ENCODE data around the gene UVSSA.

The UVSSA gene

DNA sequence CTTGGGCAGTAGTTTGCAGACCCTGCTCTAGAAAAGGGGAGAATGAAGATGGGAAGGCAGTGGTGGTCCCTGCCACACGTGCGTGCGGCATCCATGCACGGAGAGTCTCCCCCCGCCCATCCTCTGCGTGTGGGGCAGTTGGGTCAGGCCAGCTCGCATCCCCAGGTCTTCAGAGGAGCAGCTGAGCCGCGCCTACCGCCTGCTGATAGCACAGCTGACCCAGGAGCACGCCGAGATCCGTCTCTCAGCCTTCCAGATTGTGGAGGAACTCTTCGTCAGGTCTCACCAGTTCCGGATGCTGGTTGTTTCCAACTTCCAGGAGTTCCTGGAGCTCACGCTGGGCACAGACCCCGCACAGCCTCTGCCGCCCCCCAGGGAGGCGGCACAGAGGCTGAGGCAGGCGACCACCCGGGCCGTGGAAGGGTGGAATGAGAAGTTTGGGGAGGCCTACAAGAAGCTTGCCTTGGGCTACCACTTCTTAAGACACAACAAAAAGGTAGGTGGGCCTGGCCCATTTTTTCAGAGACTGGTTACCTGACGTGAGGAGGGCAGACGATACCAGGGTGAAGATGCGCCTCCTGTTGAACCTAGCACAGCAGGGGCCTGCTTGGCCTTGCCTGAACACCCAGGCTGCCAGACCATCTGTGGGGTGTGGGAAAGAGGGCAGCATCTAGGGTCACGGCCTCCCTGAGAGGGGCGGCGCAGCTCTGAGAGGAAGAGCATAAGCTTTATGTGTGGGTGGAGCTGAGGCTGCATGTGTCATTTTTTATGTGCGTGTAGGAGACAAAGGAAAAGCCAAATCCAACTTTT is 2.6 kb downstream of the UVSSA start:
- DNase-seq (ENCODE audit: low read depth): no peak

DNA sequence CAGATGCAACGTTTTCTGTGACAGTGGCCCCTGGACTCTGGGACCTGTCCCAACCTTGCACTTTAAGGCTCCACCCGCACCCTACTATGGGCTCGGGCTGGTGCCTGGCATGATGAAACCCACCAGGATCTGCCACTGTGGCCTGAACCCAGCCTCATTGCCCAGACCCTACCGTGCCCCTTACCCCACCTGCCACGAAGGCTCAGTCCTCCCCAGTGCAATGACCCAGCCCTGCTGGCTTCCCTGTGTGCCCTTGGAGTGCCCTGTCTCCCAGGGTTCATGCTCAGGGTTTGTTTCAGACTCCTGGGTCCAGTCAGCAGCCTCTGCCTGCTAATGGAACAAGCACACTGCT is 3.1 kb downstream of the UVSSA start:
- DNase-seq (ENCODE audit: low read depth): no peak

DNA sequence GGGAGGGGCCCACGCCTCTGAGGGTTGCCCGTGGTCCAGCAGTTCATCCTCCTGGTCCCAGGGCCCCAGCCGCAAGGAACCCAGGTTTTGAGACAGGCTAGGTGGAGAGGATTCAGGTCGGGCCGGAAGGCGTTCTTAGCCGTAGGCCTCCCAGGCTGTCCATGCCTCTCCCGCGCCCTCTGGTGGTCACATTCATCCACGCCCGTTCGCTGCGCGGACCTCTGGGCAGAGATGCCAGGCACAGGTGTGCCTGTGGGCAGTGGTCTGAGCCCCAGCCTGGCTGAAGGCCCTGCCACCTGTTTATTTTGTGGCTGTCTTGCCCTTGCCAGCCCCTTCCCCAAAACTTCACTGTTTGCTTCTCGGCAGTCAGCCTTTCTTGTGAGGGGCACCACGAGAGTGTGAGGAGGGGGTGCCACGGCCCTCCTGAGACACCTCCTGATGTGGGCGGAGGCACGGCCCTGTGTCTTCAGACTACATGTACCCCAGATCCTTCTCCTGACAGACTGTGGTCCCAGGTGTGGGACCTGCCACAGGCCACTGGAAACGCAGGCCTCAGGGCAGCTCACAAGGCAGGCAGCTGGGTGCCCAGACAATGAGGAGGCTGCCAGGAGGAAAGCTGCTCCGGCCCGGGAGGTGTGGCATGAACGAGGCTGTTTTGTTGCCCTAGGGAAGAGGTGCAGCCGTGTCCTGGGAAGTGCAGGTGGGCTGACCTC is 5.0 kb downstream of the UVSSA start:
- DNase-seq (ENCODE audit: low read depth): peak; percentile 87

DNA sequence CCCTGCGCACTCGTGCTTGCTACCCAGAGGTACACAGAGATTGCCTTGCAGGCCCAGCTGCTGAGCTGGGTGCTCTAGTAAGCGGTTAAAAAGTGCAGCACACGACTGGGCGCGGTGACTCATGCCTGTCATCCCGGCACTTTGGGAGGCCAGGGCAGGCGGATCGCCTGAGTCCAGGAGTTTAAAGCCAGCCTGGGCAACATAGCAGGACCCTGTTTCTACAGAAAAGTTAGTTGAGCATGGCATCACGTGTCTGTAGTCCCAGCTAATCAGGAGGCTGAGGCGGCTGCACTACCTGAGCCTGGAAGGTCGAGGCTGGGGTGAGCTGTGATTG is 5.5 kb downstream of the UVSSA start:
- DNase-seq (ENCODE audit: low read depth): no peak

DNA sequence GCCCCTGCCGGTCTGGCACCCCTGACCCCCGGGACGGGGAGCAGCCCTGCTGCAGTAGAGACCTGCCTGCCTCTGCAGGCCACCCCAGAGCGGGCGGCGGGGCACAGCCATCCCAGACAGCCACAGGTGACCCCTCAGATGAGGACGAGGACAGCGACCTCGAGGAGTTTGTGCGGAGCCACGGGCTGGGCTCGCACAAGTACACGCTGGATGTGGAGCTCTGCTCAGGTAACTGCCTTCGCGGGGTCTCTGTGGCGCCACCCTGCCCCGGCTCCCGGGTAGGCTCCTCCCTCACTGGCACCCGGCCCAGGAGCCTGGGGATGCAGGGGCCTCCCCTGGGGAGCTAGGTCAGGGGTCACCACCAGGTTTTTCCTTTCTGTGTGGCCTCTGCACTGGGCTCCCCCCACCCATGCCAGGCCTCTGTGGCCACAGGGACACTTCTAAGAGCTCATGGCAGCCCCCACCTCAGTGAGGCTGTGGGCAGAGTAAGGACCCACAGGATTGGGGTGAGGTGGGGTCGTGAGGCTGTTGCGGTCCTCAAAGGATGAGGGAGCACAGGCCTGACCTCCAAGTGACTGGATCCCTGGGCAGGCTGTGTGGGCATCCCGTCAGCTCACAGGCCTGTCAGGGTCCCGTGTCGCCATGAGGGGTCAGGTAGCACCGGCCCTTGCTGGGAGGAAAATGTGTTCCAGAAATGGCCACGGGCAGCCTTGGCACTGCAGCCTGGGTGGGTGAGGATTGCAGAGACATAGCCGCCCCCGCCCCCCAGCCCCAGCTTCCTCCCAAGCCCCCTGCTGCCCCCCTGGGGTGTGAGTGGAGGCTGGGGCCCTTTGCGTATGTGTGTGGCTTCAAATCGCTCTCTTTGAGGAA is 6.4 kb downstream of the UVSSA start:
- no peak for DNase-seq (ENCODE audit: low read depth)

DNA sequence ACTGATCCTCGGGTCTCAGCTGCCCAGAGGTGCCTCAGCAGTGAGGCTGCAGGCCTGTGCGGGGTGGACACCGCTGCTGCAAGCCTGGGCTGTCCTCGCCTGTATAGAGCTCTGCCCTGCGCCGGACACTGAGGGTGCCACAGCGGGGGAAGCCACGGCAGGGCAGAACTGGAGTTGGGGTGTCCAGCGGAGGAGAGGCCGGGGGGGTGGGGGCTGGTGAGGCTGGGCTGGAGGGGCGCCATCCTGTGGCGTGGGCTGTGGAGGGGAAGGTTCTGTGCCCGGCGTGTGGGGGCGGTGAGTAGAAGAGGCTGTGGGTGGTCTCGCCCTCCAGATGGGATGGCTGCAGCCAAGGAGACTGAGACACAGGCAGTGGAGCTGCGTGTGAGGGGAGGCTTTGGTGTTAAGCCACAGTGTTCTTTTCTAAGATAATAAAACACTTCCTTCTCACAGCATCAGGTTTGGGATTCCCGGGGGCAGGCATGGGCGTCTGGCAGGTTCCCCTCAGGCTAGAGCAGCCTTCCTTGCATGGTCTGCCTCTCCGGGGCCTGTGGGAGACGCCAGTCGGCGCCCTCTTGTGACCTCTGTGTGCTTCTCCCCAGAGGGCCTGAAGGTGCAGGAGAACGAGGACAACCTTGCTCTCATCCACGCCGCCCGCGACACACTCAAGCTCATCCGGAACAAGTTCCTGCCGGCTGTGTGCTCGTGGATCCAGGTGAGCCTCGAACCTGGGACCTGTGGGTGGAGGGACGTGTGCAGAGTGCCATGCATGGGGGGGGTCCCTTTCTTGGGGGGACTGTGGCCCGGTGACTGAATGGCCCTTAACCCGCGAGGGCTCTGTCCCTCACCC is 7.4 kb downstream of the UVSSA start:
- DNase-seq (ENCODE audit: low read depth): no peak

DNA sequence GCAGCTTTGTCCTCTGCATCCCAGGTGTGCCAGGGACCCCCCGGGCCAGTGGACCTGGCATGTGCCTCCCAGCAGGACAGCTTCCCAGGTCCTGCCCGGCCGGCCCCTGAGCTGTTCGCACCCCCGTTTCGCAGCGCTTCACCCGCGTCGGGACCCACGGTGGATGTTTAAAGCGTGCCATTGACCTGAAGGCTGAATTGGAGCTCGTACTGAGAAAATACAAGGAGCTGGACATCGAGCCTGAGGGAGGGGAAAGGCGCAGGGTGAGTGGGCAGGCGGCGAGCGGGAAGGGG is 7.9 kb downstream of the UVSSA start:
- DNase-seq (ENCODE audit: low read depth): no peak

DNA sequence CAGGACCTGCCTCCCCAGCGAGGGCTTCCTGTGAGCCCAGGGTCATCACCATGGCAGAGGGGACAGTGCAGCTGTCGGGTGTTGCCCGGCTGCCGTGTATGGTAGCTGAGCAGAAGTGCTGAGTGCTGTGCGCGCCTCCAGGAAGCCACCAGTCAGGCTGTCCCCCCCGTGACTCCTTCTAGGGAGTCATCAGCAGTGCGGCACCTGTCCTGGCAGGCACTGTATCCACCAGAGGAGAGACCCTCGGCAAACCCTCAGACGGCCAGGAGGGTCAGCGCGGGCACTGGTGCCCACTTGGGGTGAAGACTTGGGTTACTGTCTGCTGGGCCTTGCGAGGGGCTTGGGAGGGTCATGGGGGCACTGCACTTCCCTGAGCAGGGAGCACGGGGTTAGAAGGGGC is 8.4 kb downstream of the UVSSA start:
- DNase-seq (ENCODE audit: low read depth): no peak

DNA sequence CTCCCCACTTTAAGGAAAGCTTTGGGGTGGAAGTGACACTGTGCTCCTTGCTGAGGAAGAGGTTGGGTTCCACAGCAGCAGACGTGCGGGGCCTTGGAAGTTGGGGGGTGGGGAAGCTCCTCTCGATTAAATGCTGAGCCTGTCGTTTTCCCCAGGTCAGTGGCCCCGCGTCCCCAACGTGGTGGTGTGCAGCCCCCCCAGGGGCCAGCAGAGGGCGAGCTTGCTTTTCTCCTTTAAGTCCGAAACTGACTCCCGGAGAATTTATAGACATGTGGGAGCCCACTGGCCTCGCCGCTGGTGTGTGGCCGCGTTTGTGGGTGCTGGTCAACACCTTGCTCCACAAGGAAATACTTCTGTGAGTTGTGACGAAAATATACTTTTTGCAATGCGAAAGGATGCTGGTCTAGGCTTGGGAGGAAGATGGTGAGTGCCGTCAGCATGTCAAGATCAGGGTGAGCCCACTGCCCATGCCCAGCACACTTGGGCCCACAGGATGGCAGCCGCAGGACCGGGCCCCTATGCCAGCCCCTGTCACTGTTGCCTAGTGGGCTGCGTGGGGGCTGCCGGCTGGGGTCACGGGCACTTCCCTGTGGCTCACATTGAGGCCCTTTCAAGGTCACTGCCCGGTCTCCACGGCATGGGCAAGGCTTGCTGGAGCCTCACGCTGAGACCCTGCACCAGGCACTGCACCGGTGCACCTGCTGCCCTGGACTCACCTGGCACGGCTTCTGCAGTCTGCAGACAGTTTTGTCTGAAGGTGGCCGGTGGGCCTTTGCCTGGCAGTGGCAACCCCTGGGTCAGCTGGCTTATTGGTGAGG is 9.4 kb downstream of the UVSSA start:
- DNase-seq (ENCODE audit: low read depth): no peak

DNA sequence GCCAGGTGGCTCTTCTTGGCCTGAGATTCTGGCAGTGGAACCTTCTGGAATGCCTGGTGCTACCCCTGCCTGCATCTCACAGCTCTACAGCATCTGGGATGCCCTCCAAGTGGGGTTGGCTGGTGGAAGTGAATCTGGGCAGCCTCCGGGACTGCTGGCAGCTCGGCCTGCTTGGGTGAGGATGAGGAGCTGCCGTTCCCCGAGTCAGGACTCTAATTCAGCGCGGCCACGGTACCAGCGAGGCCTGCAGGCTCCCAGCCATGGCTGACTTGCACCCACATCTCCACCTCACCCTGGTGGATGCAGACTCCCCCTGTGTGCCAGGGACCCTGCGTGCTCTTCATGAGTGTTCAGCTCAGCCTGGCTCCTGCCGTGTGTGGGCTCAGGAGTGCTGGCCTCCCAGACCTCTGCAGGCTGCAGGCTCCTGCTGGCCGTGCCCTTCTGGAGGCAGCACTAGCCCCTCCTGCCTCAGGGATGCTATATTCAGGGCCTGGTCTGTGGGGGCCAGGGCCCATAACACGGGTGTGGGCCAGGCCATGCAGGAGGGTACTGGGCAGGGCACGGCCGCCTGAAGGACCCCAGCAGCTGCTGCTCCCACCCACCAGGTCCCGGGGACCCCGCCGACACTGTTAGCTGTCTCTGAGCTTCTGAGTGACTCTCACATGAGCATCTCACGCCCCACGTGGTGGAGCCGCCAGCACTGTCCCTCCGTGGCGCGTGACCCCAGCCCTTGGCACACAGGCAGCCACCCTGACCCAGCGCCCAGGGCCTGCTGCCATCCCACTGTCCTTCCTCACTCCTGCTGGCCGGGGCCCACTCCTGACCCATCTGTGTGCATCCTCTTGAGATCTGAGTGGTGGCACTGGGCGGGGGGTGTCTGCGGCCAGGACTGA is 10.6 kb downstream of the UVSSA start:
- no peak for DNase-seq (ENCODE audit: low read depth)

DNA sequence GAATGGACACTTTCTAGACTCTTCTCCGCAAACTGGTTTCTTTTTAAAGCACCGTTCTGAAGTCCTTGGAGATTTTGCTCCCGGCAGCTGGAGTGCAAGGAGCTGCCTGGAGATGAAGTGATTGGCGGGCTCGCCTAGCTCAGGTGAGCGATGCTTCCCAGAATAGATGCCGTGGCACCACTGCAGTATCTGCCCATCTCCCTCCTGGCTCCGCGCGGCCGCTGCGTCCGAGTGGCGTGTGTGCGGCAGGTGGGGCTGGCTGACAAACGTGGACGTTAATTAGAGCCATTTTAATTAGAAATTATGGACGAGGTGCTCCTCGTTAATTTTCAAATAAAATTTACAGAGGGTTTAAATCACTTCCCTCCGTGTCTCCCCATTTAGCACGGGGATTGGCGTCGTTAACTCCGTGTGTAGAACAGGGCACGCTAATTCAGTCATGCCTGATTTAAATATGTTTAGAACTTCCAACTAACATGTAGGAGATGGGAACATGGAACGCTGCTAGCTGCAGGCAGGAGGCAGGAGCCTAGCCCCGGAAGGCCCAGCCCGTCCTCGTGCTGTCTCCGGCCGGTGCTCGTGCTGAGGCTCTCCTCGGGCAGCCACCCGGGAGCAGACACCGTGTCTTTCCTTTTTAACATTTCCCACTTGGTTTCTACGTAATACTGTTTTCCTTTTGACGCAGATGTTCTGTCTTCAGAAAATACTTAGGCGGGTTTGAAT is 11.6 kb downstream of the UVSSA start:
- DNase-seq (ENCODE audit: low read depth): no peak

DNA sequence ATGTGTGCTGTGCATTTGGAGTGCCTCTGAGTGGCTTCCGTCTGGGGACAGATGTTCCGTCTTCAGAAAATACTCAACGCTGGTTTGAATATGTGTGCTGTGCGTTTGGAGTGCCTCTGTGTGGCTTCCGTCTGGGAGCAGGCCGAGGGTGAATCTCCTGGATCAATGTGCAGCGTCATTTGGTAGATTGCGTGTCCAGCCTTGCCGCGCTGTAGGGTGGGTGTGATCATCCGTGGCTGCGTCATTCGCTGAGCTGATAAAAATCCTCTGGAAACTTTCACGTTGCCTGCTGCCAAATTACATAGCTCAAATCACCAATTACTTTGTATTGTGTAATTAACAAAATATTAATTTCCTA is 12.1 kb downstream of the UVSSA start:
- DNase-seq (ENCODE audit: low read depth): no peak

DNA sequence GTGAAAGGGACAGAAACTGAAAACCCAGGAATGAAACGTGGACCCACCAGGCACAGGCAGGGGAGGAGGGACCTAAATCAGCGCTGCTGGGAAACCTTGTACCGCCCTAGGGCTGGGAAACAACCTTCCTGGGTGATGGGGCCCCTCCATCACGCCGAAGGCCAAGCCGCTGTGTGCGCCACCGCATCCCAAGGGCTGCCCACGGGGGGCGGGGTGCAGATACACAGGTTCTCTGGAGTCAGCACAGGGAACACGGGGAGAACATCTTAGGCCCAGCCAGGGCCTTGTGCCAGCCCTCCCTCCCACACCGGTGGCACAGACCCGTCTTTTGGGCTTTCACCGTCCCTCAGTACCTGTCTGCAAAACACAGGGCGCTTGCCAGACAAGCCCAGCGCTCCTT is 13.0 kb downstream of the UVSSA start:
- no peak for DNase-seq (ENCODE audit: low read depth)

DNA sequence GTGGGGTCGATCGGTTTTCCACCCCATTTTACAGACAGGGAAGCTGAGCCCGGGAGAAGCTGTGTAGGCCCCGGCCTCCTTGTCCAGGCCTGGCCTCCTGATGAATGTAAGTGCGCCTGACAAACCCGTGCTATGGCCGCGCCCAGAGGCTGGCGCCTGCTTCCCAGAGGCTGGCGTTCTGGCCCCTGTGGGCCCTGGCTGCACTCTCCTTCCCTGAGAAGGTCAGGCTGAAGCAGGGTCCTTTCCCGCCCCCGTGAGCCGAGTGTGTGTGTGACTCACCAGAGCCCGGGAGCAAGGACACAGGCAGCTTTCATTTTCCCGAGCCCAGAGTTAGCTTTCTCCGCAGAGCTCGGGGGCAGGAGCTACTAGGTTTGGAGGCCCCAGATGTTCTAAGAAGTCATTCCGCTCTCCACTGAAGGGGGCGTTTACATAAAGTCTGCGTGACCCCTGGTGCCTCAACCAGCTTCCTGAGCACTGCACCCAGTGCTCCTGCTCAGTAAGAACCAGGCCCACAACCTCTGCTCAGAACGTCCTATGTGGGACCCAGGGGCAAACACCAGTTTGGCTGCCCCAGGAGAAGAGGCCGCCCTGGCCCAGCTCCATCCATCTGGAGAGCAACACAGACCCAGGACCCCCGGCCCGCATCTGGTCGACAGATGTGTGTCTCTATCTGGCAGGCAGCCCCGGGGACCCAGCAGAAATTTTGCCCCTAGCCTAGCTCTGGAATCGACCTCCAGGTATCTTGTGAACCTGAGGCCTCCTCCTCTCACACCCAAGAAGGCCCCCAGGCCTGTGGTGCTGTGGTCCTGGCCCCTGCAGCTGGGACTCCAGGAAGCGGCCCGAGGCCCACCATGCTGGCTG is 13.6 kb downstream of the UVSSA start:
- no peak for DNase-seq (ENCODE audit: low read depth)

DNA sequence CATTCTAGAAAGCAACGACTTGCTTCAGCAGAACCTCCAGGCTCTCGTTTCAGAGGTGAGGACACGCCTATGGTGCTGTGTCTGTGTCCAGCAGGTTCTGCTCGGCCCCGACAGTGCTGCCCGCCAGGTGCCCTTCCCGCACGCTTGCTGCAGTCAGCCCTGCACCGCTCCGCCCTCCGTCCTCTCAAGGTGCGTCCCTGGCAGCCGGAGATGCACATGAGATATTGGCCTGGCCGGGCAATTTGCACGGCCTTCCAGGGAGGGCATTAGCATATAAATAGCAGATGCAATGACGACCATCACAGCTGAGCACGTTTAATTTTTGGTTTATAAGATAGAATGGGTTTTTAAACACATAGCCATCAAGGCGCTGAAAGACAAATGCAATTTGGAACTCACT is 14.4 kb downstream of the UVSSA start:
- DNase-seq (ENCODE audit: low read depth): no peak

DNA sequence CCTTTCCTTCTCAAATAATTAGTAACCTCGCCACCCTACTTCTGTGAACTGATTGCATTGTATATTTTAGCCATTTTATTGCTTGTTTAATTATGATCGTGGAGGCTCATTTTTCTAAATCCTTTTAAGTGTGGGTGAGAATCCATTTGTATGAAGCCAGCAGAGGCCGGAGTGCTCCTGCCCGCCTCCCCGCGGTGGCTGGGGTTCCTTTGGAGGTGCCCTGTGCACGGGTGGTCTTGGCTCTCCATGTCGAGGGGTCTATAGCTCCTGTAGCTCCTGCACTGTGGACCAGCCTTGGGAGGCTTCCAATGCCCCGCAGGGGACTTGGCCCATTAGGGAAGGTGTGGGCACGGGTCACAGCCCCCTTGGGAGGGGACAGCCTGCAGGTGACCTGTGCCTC is 15.0 kb downstream of the UVSSA start:
- no peak for DNase-seq (ENCODE audit: low read depth)

DNA sequence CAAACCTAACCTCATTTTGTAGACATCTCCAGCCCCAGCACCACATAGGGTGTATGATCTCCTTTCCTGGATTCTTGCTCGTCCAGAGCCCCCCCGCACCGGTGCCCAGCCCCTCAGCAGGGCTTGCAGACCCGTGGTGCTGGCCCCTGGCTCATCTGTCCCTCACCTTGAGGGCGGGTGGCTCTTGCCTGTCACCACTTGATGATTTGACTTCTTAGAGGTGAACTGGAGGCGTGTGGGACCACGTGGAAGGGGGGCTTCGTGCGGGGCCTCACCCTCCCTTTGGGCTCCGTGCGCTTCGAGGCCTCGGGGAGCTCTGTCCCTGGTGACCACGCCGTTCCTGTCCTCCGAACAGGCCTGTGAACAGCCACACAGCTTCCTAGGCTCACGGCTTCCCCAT is 15.5 kb downstream of the UVSSA start:
- no peak for DNase-seq (ENCODE audit: low read depth)

DNA sequence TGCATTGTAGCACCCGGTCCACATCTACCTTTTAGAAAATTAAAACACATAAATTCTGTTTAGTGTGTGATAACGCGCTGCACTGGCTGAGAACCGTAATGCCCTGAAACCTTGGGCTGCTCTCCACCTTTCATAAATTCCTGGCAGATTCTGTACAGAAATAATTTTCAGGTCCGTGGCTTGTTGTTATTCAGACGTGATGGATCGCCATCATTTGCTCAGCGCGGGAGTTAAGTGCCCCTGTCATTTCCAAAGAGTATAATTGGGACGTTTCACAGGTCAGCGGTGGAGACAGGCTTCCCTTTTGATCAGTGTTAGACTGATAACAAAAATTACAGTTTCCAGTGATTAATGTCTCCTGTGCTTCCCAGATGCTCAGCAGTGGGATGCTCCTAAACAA is 16.5 kb downstream of the UVSSA start:
- no peak for DNase-seq (ENCODE audit: low read depth)

DNA sequence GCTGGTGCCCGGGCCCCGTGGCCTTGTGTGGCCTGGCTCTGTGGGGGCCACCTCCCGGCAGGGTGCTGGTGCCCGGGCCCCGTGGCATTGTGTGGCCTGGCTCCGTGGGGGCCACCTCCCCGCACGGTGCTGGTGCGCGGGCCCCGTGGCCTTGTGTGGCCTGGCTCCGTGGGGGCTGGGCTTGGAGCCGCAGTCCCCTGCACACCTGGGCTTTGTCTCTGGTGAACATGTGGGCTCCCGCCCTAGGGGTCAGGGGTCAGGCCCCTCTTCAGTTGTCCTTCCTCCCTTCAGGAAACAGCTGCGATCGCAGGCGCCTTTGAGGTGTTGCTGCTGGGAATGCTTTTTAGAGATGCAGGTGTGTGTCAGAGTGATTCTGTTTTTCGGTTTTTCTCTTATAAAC is 17.2 kb downstream of the UVSSA start:
- DNase-seq (ENCODE audit: low read depth): no peak

Measured in activated gamma-delta T cell treated with anti-CD3 and anti-CD28 coated beads, Interleukin-2, amount 50 U/mL, for 16 hours (primary cell).